ENCODE results near the gene CBX8.
"Not testable (repeated sequence)": the region's sequence is repeated elsewhere in the genome, so short reads cannot be mapped to it uniquely, and the experiment has no call there.

DNA sequence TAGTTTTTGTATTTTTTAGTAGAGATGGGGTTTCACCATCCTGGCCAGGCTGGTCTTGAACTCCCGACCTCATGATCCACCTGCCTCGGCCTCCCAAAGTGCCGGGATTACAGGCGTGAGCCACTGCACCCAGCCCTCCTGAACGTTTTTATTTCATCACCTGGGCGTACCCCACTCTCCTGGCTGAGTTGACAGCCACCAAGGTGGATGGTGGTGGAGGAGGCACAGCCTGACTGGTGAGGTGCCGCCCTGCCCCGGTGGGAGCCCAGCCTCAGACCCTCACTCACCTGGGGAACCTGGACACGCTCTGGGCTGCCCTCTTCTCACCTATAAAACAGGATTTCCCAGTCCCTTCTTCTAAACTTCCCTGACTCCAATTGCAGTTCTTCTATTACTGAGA is 24.2 kb downstream of the CBX8 start:
- TF ChIP-seq, protein P1, sequence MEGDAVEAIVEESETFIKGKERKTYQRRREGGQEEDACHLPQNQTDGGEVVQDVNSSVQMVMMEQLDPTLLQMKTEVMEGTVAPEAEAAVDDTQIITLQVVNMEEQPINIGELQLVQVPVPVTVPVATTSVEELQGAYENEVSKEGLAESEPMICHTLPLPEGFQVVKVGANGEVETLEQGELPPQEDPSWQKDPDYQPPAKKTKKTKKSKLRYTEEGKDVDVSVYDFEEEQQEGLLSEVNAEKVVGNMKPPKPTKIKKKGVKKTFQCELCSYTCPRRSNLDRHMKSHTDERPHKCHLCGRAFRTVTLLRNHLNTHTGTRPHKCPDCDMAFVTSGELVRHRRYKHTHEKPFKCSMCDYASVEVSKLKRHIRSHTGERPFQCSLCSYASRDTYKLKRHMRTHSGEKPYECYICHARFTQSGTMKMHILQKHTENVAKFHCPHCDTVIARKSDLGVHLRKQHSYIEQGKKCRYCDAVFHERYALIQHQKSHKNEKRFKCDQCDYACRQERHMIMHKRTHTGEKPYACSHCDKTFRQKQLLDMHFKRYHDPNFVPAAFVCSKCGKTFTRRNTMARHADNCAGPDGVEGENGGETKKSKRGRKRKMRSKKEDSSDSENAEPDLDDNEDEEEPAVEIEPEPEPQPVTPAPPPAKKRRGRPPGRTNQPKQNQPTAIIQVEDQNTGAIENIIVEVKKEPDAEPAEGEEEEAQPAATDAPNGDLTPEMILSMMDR (IDR thresholded peaks at IDR 0.05; ENCODE audit: low read depth, low read length): not testable (repeated sequence)
- not testable (repeated sequence) for TF ChIP-seq EZH2phosphoT487 (IDR thresholded peaks at IDR 0.05; ENCODE audit: low read depth)

Measured in OCI-LY3 (cell line).